ENCODE data around the gene TNRC6B. TPM values are rescaled to one million over a fixed set of nuclear protein-coding genes. Genes with fewer than 3 reads are reported as not detected.
A peak's percentile ranks its signal among the peaks of the same experiment; 100 is the strongest.

Gene TNRC6B
- polyA plus RNA-seq, 1 donor (not counting 4 experiments of a cell fraction or from before 2014, with no cell fraction given), result 5.6 TPM

DNA sequence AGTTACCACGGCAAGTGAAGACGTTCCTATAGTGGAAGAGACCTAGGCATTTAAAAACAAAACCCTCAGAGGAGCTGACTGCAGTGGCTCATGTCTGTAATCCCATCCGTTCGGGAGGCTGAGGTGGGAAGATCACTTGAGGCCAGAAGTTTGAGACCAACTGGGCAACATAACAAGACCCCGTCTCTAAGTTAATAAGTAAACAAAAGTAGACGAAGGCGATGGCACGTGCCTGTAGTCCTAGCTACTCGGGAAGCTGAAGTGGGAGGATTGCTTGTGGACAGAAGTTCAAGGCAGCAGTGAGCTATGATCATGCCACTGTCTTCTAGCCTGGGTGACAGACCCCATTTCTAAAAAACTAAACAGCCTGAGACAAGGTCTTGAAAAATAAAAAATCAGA is 164.8 kb downstream of the TNRC6B start:
- Histone ChIP-seq H3K79me2 (ENCODE audit: control insufficient read depth, insufficient read depth, low read length) (peaks cover 8% of the 10 kb centered on the region), H4K20me1 (ENCODE audit: control insufficient read depth, extremely low read depth, insufficient read depth, low read length) (no peaks in the 10 kb centered on the region), H3K27me3 (ENCODE audit: control insufficient read depth, extremely low read depth, insufficient read depth, low read length) (no peaks in the 10 kb centered on the region), H3K9ac (ENCODE audit: control insufficient read depth, extremely low read depth, insufficient read depth, low read length) (no peak overlapping the region), H3K9me1 (ENCODE audit: control insufficient read depth, extremely low read depth, insufficient read depth, low read length) (no peaks in the 10 kb centered on the region), H3K4me3 (ENCODE audit: control insufficient read depth in 2 of 3, extremely low read depth in 1 of 3, insufficient read depth in 2 of 3, low read depth in 1 of 3, low read length in 3 of 3) (no peak overlapping the region), H3K27ac (ENCODE audit: control insufficient read depth, insufficient read depth, low read length) (no peak overlapping the region), H3K4me1 (ENCODE audit: control insufficient read depth, extremely low read depth, insufficient read depth, low read length) (peaks cover 3% of the 10 kb centered on the region), H3K36me3 (ENCODE audit: control insufficient read depth in 2 of 2, extremely low read depth in 1 of 2, insufficient read depth in 2 of 2, low read length in 2 of 2) (no peaks in the 10 kb centered on the region), H3K9me3 (ENCODE audit: control insufficient read depth, low read depth, low read length) (no peaks in the 10 kb centered on the region), H2AFZ (ENCODE audit: control insufficient read depth, low read length) (no peak overlapping the region), H3K4me2 (ENCODE audit: control insufficient read depth, extremely low read depth, insufficient read depth, low read depth, low read length) (no peak overlapping the region)
- dilution Hi-C loops (cut with MboI; ENCODE audit: extremely low pct_ligation_motif_present, low sequenced_read_pairs), result no loop called here
- TF ChIP-seq, protein P1, sequence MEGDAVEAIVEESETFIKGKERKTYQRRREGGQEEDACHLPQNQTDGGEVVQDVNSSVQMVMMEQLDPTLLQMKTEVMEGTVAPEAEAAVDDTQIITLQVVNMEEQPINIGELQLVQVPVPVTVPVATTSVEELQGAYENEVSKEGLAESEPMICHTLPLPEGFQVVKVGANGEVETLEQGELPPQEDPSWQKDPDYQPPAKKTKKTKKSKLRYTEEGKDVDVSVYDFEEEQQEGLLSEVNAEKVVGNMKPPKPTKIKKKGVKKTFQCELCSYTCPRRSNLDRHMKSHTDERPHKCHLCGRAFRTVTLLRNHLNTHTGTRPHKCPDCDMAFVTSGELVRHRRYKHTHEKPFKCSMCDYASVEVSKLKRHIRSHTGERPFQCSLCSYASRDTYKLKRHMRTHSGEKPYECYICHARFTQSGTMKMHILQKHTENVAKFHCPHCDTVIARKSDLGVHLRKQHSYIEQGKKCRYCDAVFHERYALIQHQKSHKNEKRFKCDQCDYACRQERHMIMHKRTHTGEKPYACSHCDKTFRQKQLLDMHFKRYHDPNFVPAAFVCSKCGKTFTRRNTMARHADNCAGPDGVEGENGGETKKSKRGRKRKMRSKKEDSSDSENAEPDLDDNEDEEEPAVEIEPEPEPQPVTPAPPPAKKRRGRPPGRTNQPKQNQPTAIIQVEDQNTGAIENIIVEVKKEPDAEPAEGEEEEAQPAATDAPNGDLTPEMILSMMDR (optimal IDR thresholded peaks at IDR 0.05 in 1 of 3, IDR thresholded peaks at IDR 0.05 in 1 of 3, conservative IDR thresholded peaks at IDR 0.05 in 1 of 3; ENCODE audit: extremely low read depth in 1 of 3, insufficient read depth in 2 of 3, low read length in 3 of 3), result no peak
- TF ChIP-seq EZH2 (IDR thresholded peaks at IDR 0.05; ENCODE audit: low read length), result no peak
- FAIRE-seq, result no peak
- no peak for DNase-seq (ENCODE audit: low read depth, low spot score)

DNA sequence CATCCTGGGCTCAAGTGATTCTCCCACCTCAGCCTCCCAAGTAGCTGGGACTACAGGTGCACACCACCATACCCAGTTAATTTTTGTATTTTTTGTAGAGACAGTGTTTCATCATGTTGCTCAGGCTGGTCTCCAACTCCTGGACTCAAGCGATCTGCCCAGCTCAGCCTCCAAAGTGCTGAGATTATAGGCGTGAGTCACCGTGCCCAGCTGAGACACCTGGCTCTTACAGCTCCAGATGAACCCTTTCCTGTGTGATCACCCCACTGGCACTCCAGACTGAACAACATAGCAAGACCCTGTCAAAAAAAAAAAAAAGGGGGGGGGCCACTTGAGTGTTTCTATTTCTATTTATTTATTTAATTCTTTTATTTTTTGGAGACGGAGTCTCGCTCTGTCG is 167.5 kb downstream of the TNRC6B start:
- no peak for FAIRE-seq
- Histone ChIP-seq H3K36me3 (ENCODE audit: control insufficient read depth in 2 of 2, extremely low read depth in 1 of 2, insufficient read depth in 2 of 2, low read length in 2 of 2) (peaks cover 3 to 5% of the 10 kb centered on the region in 2 experiments), H3K27me3 (ENCODE audit: control insufficient read depth, extremely low read depth, insufficient read depth, low read length) (no peaks in the 10 kb centered on the region), H3K9me1 (ENCODE audit: control insufficient read depth, extremely low read depth, insufficient read depth, low read length) (no peaks in the 10 kb centered on the region), H3K4me1 (ENCODE audit: control insufficient read depth, extremely low read depth, insufficient read depth, low read length) (peaks cover 14% of the 10 kb centered on the region), H3K79me2 (ENCODE audit: control insufficient read depth, insufficient read depth, low read length) (peaks cover 32% of the 10 kb centered on the region), H4K20me1 (ENCODE audit: control insufficient read depth, extremely low read depth, insufficient read depth, low read length) (no peaks in the 10 kb centered on the region), H3K9ac (ENCODE audit: control insufficient read depth, extremely low read depth, insufficient read depth, low read length) (peak overlapping the region; percentile 92), H2AFZ (ENCODE audit: control insufficient read depth, low read length) (no peak overlapping the region), H3K27ac (ENCODE audit: control insufficient read depth, insufficient read depth, low read length) (peak overlapping the region; percentile 90), H3K9me3 (ENCODE audit: control insufficient read depth, low read depth, low read length) (no peaks in the 10 kb centered on the region), H3K4me3 (ENCODE audit: control insufficient read depth in 2 of 3, extremely low read depth in 1 of 3, insufficient read depth in 2 of 3, low read depth in 1 of 3, low read length in 3 of 3) (peak overlapping the region; percentile 76 to 88 (median 77)), H3K4me2 (ENCODE audit: control insufficient read depth, extremely low read depth, insufficient read depth, low read depth, low read length) (peak overlapping the region; percentile 81)
- no peak for TF ChIP-seq EZH2 (IDR thresholded peaks at IDR 0.05; ENCODE audit: low read length)
- TF ChIP-seq, protein P1 (optimal IDR thresholded peaks at IDR 0.05 in 1 of 3, IDR thresholded peaks at IDR 0.05 in 1 of 3, conservative IDR thresholded peaks at IDR 0.05 in 1 of 3; ENCODE audit: extremely low read depth in 1 of 3, insufficient read depth in 2 of 3, low read length in 3 of 3), result no peak
- dilution Hi-C loops (cut with MboI; ENCODE audit: extremely low pct_ligation_motif_present, low sequenced_read_pairs), result no loop called here
- DNase-seq (ENCODE audit: low read depth, low spot score), result peak; percentile 64

Data from keratinocyte (primary cell).